ENCODE data around the gene UEVLD.
"Not testable (repeated sequence)": the region's sequence is repeated elsewhere in the genome, so short reads cannot be mapped to it uniquely, and the experiment has no call there.

UEVLD gene

DNA sequence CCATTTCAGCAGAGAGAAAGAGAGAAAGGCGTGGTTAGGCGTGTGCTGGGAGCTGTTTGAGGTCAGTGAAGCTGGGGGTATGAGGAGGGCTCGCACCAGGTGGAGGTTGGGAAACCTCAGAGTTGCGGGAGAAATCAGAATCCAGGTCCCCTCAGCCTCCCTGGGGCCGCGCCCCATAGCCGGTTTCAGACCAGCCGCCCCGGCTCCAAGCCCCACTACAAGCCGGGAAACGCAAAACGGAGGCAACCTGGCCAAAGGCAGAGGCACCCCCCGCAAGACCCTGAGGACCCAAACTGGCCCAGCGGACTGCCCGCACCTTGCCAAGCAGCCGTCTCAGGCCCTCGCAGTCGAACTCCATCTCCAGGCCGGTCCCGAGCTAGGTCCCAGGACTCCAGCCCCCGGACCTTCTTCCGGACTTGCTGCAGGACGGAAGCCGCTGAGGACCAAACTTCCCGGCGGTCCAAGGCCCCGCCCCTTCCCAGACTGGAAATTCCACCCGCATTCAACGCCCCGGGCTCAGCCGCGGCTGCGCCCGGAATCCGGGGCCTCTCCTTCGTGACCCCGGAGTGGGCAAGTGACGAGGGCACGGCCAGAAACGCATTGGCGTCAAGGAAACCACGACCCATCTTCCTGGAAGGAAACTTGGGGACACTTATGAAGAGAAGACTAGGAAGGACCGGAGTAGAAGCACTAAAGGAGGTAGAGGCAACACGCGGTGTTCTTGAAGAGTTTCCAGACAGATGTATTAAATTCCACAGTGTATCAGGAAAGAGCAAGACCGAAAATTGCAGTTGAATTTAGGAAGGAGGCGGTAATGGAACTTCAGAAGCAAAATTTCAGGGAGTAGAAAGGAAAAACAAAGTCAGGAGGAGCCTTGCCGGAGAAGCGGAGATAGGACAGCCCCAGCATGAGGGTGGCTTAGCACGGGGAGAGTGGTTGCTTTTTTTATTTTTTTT lies at the start of gene UEVLD:
TSS of gene UEVLD (minus strand) at position 438 of the 956 bp plus-strand sequence. CDS start at position 358, 80 bp downstream.
- peak; percentile 44 for DNase-seq

DNA sequence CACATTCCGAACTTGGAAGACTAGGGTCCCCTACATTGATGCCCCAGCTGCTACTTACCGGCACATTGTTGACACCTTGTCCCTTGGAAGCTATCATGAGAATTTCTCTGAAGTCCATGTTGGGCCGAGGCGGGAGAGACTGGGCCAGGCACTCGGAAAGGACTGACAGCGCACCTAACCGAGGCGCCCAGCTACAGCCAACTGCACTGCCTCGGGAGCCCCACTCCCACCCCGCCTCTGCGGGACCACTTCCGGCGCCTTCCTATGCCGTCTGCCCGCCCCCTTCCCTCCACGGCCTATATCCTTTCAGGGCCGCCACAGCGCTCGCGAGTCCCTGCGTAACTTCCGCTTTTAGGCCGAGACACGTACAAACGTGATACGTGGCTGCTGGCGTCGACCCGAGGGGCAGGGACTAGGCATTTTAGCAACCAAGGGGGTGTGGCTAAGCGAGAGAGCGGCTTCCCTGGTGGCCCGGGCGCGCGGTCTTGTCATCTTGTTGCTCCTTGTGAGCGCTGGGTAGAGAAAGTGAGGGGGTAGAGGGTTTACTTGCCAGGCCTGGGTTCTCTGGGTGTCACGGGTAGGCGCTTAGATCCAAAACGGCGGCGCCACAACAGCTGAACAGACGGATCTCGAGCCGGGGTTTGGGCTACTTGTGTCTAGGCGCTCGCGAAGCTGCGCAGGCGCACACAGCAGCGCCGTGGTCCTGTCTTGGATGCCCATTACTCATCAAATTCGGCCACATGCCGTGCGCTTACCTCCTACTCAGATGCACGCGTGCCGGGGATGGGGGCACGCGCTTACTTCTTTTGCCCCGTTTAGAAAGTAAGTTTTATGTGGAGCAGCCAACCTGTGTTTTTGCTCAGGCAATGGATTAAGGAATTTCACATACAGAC lies 45.9 kb upstream of the UEVLD start, which contains the start of gene SPTY2D1:
TSS of gene SPTY2D1 (minus strand) at position 203 of the 893 bp plus-strand sequence. CDS start at position 118, 85 bp downstream.
- peak; percentile 94 for DNase-seq

DNA sequence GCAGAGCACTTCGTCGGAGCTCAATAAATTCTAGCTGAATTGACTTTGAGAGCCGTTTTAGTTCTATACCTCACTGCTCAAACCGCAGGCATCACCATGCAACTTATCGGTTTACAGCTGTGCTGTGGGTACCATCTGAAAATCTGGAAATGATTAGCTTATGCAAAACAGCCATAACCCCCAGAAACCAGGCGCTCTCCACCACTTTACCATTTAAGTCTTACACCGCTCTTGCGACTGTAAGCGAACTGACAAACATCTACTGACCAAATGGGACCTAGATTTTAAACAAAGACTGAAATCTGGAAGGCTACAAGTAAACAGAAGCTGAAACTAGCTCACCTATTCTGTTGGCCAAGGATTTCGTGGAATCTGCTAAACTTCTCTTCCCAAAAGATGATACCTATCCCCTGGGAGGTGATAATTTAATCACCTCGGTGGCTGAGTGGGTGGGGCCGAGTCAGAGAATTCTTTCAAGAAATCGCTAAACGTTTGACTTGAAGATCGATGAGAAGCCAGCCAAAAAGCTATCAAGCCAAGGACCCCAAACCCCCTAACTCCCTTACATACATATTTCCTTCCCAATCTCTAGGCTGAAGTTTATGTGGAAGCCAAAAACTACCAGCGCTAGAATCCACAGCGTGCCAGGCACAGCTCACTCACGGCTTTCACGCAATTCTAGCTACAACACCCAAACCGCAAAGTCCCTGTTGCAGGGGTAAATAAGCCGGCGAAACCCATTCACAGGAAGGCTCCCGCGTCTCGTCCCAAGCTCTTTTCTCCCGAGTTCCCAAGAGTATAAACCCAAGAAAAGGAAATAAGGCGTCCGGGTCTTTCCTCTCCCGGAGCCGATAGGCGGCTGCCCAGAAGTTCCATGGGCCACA lies 45.0 kb upstream of the UEVLD start:
- no peak for DNase-seq

DNA sequence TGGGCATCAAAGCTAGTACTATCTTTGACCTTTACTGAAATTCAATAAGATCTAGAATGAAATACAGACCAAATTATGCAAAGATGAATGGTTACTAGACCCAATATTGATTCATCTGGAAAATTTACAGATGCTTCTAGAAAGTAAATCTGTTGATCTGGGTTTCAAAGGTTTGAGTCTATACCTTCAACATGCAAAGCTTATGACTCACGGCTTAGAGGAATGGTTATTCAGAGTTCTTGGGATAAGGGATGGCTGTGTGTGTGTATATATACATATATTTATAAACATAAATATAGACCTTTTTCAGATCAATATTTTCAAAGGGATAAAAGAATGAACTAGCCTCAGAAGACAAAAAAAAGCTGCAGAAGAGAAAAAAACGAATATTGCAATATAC lies 44.3 kb upstream of the UEVLD start:
- no peak for DNase-seq

DNA sequence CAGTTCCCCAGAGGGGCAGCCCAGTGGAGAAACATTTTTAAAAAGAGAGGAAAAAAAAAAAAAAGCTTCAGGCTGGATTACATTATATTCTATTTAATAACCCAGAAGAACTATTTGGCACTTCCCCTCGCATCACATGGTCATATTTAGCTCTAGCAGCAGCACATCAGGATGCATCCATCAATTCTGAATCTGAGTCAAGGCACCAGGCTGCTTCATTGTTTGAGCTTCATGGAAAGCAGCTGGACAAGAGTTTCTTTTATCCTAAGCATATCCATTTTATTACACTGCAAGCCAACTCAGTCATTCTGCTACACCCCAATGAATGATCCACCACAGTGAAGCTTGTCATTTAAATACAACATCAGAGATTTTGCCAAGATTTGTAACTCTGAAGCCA lies 35.6 kb upstream of the UEVLD start:
- no peak for DNase-seq

DNA sequence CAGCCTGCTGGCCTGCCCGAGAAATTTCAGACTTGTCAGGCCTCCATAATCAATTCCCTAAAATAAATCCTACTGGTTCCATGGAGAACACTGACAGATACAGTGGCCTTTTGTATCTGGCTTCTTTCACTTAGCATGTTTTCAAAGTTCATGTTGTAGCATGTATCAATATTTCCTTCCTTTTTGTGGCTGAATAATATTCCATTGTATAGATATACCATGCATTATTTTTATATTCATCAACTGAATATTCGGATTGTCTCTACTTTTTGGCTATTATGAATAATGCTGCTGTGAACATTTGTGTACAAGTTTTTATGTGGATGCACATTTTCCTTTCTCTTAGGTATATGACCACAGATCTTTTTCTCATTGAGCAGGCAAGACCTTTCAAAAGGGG lies 35.2 kb upstream of the UEVLD start:
- no peak for DNase-seq

DNA sequence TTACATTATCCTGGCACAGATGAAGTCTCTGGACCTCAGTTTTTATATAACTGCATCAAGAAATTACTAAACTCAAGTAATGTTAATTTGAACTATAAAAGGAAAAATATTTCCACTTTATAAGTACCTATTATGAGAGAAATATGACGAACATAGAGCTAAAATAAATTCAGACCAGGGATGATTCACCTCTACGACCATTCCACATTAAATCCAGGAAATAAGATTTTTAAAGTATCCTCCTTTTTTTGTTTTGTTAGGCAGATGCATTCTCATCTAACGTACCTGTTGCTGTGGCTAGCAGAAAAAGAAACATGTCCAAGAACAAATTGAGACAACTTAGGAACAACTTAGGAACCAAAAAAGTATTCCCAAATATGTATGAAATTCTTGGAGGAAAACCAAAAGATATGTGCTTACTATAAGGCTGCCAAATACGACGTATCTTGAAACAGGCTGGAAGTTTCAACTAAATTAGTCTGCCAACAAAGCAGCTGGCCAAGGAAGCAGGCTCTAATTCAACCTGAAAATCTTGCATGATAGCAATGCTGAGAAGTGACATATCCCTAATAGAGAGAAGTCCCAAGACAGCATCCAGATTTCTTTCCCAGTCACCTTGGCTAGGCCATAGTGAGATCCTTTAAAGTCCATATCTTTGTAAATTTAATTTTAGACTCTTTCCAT lies 29.9 kb upstream of the UEVLD start:
- no peak for DNase-seq

DNA sequence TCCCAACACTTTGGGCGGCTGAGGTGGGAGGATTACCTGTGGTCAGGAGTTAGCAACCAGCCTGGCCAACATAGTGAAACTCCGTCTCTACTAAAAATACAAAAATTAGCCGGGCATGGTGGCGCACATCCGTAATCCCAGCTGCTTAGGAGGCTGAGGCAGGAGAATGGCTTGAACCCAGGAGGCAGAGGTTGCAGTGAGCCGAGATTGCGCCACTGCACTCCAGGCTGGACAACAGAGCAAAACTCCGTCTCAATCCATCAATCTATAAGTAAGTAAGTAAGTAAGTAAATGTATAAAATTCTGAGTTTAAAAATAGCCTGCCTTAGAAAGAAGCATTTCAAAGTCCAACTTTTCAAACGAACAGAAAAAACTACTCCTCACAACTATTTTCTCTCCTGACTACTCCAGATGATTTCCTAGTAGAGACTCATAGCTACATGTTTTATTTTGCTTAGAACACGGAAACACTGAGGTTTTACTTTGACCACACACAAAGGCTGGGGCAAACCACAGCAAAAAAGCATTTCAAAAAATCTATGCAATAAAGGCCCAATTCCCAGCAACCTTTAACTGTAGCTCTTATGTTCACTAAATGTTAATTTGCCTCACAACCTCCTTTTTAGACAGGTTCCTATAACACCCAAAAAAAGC lies 29.3 kb upstream of the UEVLD start:
- DNase-seq, result no peak

DNA sequence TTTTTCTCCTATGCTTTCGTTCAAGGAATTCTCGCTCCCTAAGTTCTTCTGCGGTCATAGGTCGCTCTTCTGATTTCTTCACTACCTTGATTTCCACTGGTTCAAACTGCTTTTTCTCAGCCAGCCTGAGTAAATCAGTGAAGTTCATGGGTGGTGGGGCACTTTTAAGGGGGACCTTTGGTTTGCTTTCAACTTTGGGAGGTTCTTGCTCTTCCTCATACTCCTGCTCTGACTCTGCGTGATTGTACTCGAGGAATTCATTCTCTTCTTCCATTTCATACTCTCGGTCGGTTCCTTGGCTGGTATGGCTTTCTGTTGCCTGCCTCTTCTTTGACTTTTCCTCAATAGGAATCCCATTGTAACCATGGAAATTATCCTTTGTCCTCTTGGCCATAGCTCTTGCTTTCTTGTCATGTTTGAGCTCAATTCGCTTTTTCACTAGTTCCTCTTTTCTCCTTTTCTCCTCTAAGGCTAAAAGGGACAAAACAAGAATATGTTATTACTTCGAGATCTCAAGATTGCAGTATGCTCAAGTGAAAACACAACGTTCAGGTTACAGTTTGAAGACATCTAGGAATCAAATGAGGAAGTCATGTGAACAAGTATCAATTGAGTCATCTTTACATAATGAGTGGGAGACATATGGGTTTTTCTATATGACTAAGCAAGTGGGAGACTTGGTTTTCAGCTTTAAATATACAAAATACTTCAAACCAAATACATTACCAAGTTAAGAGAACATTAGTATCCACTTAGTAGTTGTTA lies 27.3 kb upstream of the UEVLD start:
- no peak for DNase-seq

DNA sequence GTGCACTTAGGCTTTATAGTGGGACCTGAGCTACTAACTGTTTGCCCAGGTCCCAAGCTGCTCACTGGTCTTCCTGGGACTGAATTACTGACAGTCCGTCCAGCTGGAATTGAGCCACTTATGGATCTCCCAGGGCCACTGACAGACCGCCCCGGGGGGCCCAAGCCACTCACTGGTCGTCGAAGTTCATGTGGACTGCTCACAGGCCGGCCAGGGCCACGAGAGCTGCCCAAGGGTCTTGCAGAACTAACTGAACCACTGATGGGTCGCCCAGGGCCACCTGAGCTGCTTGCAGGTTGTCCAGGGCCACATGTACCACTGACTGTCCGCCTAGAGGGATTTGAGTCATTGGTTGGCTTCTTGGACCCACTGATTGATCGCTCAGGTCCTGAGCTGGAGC lies 26.1 kb upstream of the UEVLD start:
- DNase-seq, result no peak

DNA sequence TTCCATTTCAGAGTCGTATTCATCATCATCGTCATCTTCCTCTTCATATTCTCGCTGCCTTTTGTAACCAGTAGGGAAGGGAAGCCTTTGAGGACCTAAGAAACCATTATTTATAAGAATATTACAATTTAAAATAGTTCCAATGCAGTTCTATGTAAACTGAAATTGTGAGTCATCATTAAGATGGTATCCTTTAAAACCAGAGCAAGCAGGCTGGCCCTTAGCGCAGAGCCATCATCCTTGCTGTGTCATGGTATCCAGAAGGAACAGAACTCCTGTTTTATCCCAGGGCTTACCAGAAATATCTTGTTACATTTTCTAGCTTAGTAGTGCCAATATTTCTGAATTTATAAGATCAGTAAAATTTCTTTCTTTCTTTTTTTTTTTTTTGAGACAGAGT lies 23.9 kb upstream of the UEVLD start:
- no peak for DNase-seq

DNA sequence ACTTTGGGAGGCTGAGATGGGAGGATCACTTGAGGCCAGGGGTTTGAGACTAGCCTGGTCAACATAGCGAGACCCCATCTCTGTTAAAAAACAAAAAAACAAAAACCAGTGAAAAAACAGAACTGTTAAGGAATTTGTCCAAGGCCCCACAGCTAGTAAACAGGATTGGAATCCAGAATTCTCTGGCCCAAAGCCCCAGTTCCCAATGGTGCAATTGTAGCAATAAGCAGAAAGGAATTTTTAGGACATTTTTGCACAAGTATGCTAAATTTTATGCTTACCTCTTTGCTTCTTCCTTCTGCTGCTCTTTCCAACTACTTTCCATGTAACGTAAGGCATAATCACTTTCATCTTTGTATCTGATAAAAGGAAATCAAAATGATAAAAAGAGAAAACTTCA lies 22.7 kb upstream of the UEVLD start:
- DNase-seq, result no peak

DNA sequence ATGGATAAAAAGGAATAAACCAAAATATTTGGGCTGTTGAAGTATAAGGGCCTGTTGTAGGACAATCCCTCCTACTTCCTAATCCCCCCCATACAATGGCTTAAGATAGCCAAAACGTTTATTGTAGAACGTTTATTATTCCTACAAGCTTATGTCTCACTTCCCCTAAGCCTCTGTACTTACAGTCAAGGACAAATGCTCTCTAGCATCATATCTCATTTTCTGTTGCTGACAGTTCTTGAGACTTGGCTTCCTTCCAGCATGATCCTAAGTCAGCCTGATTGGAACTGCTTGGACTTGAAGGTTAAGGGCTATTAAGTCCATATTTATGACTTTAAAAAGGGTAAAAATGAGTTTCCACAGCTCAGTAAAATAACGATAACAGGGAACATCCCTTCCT lies 19.8 kb upstream of the UEVLD start:
- DNase-seq, result no peak

DNA sequence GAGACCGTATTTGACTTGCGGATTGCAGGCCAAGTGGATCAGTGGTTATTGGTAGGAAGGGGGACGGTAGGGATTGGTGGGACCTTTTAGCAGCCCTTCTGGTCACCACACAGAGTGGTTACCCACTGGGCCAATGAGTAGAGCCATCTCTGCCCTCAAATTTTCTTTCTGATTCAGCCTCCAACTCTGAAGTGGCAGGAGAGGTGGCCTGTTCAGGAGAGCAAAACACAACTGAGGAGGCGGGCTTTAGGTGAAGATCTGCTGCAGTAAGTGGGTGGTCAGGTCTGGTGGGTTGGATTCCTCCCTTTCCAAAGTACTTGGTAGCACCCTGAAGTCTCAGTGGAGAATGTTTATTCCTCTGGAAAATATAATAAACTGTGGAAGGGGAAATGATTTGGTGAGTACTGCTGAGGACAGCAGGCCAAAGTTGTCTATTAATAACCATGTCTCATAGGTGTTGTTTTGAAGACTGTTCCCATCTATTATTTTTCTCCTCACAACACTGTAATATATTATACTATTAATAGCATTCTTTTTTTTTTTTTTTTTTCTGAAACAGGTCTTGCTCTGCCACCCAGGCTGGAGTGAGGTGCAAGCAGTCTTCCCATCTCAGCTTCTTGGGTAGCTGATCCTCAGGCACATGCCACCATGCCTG lies 12.5 kb upstream of the UEVLD start:
- no peak for DNase-seq

DNA sequence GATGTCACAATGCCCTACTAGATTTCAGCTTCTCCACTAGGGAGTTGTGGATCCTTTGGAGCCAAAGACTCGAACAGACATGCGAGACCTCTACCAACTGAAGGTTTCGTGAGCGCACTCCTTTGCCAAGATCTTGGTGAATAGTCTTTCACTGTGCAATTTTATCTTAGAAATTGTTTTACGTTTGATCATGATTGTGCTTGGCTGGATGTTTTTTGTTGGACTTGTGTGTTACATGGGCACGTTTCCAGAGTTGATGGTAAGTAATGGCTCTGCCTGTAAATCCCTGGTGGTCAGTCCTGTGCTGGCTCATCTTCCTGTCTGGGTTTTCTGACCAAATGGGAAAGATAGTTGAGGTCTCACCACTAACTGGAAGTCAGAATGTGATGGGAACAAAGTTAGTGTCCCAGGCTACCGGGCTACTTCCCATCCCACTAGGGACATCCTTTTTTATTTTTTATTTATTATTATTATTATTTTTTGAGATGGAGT lies 11.3 kb upstream of the UEVLD start, which contains the start of gene MISFA:
TSS of gene MISFA (plus strand) at position 51 of the 492 bp plus-strand sequence. CDS start at position 191, 140 bp downstream.
- DNase-seq, result no peak

DNA sequence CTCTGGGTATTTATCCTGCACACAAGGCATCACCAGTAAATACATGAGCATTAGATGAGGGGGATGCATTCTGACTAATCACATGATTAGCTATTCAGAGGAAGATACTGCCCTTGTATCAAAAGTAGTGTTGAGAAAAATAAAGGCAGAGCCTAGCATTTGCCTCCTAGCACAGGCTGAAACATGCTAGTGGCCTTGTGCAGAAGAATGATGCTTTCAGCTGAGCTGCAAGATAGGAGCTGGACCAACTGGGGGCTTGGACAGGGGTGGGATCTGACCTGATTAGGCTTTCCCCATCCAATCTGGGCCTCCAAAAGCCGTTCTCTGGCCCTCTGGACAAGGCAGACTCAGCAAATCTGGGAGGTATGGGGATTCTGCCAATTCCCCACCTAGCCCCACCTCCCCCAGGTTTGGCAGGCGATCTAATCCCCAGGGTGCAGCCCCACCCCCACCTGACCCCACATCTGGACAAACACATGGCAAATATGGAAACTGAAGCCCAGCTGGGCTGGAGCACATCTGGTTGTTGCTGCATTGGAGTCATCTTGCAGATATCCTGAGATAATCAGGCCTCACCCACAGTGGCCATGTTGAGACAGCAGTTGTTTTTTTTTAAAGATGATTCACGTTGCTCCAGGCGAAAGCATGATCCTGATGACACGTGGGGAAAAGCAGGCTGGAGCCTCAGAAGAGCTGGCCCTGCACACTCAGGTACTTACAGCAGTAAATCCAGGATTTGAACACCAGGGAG lies 6.6 kb upstream of the UEVLD start:
- no peak for DNase-seq

DNA sequence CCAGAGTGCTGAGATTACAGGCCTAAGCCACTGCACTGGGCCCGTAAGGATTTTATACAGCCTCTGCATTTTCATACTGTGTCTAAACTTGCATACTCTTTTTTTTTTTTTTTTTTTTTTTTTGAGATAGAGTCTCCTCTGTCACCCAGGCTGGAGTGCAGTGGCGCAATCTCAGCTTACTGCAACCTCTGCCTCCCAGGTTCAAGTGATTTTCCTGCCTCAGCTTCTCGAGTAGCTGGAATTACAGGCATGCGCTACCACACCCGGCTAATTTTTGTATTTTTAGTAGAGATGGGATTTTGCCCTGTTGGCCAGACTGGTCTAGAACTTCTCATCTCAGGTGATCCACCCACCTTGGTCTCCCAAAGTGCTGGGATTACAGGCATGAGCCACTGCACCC lies 5.6 kb upstream of the UEVLD start:
- DNase-seq, result not testable (repeated sequence)

DNA sequence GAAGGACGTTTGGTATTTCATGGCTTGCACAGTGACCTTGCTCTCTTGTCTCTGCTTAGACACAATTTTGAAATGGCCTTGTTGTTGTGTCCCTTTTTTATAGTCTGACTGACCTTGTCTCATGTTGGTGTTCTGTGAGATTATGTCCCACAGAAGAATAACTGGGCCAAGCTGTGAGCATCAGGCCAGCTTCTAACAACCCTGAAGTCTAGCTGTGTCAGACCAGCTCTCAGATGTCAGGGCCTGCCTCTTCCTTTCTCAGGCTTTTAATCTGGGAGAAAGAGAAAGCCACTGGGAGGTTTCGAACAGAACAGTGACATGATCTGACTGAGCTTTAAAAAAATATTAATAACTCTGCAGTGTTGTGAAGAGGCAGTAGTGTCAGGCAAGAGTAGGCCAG lies 2.0 kb upstream of the UEVLD start:
- DNase-seq, result no peak

DNA sequence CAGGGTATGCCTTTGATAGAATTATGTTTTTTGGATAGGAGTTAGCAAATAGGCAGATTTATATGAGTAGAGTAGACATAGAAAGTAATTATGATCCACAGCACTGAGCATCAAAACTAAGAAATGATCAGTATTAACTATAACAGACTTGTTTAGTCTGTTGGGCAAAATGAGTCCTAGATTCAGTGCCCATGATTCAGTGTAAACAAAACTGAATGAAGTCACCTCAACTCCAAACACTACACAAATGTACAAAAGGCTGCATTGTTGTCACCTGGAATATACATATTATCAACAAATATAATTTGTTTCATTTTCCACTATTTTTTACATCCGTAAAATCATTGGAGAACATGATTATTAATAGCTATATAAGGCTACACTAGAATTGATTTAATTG lies 6.7 kb downstream of the UEVLD start:
- no peak for DNase-seq

Measured in NCI-H2107 (cell line).